H9 (cell line): Measurements from ENCODE around the gene CATSPERZ. TPM values are rescaled to one million over a fixed set of nuclear protein-coding genes. Genes with fewer than 3 reads are reported as not detected.

Experiments used
- DNase-seq: peaks from one replicate; pipeline ENCODE4 v3.0.0-alpha.2; 2017
- H2AFZ ChIP-seq: one replicate; pipeline ENCODE4 v1.6.1; 2013; ENCODE audit warnings: mild to moderate bottlenecking, low read length, control low read depth, moderate library complexity
- H2AK5ac ChIP-seq: 2 replicates; pipeline ENCODE4 v1.6.1; 2013; ENCODE audit warnings: low read length, control low read depth, mixed read lengths; ENCODE audit not compliant: insufficient read length
- H2BK120ac ChIP-seq: one replicate; pipeline ENCODE4 v1.6.1; 2013; ENCODE audit warnings: low read depth, mild to moderate bottlenecking, low read length, control low read depth, inconsistent platforms; ENCODE audit not compliant: poor library complexity, severe bottlenecking
- H2BK12ac ChIP-seq: 2 replicates; pipeline ENCODE4 v1.6.1; 2013; ENCODE audit warnings: low read length, control low read depth, mixed read lengths, low read depth; ENCODE audit not compliant: insufficient read length
- H2BK15ac ChIP-seq: 2 replicates; pipeline ENCODE4 v1.6.1; 2013; ENCODE audit warnings: low read depth, low read length, control low read depth
- H2BK20ac ChIP-seq: one replicate; pipeline ENCODE4 v1.6.1; 2013; ENCODE audit warnings: low read depth, mild to moderate bottlenecking, low read length, control low read depth, inconsistent platforms; ENCODE audit not compliant: poor library complexity, severe bottlenecking
- H2BK5ac ChIP-seq: 2 replicates; pipeline ENCODE4 v1.6.1; 2013; ENCODE audit warnings: low read length, control low read depth, mixed read lengths; ENCODE audit not compliant: insufficient read length
- H3K14ac ChIP-seq: 2 replicates; pipeline ENCODE4 v1.6.1; 2013; ENCODE audit warnings: low read length, control low read depth; ENCODE audit not compliant: insufficient read depth
- H3K18ac ChIP-seq: 2 replicates; pipeline ENCODE4 v1.6.1; 2013; ENCODE audit warnings: low read depth, mild to moderate bottlenecking, mixed read lengths, low read length, control low read depth; ENCODE audit not compliant: insufficient read length
- H3K23ac ChIP-seq: 2 replicates; pipeline ENCODE4 v1.6.1; 2013; ENCODE audit warnings: low read length, control low read depth, mixed read lengths, low read depth; ENCODE audit not compliant: insufficient read length
- H3K23me2 ChIP-seq: 2 replicates; pipeline ENCODE4 v1.6.1; 2013; ENCODE audit warnings: low read depth, mild to moderate bottlenecking, mixed read lengths, low read length, control low read depth; ENCODE audit not compliant: insufficient read length, poor library complexity, severe bottlenecking
- H3K27ac ChIP-seq: 2 replicates; pipeline ENCODE4 v1.5.1; 2013; ENCODE audit warnings: low read length, control low read depth, mixed read lengths, low read depth; ENCODE audit not compliant: insufficient read length
- H3K27me3 ChIP-seq: 2 replicates; pipeline ENCODE4 v1.6.1; 2013; ENCODE audit warnings: low read length, control low read depth, inconsistent platforms; ENCODE audit not compliant: insufficient read depth
- H3K4ac ChIP-seq: 2 replicates; pipeline ENCODE4 v1.6.1; 2013; ENCODE audit warnings: low read depth, mild to moderate bottlenecking, control low read depth, inconsistent platforms, low read length, moderate library complexity
- H3K4me1 ChIP-seq: 2 replicates; pipeline ENCODE4 v1.6.1; 2013; ENCODE audit warnings: low read length, control low read depth, inconsistent platforms; ENCODE audit not compliant: insufficient read depth
- H3K4me2 ChIP-seq: 2 replicates; pipeline ENCODE4 v1.6.1; 2013; ENCODE audit warnings: low read length, control low read depth, mixed read lengths; ENCODE audit not compliant: insufficient read length, insufficient read depth
- H3K56ac ChIP-seq: 2 replicates; pipeline ENCODE4 v1.6.1; 2013; ENCODE audit warnings: low read depth, mild to moderate bottlenecking, mixed read lengths, low read length, control low read depth; ENCODE audit not compliant: insufficient read length
- H3K79me1 ChIP-seq: 2 replicates; pipeline ENCODE4 v1.6.1; 2013; ENCODE audit warnings: low read depth, mild to moderate bottlenecking, moderate library complexity, low read length, control low read depth, inconsistent platforms; ENCODE audit not compliant: insufficient read depth, poor library complexity, severe bottlenecking
- H3K79me2 ChIP-seq: 2 replicates; pipeline ENCODE4 v1.6.1; 2013; ENCODE audit warnings: low read length, control low read depth, inconsistent platforms; ENCODE audit not compliant: insufficient read depth
- H3K9ac ChIP-seq: 2 replicates; pipeline ENCODE4 v1.6.1; 2013; ENCODE audit warnings: low read length, control low read depth, mixed read lengths; ENCODE audit not compliant: insufficient read length; ENCODE audit errors: extremely low read depth
- H3K9me3 ChIP-seq: one replicate; pipeline ENCODE4 v1.6.1; 2013; ENCODE audit warnings: low read depth, low read length, inconsistent platforms; ENCODE audit not compliant: control insufficient read depth
- H3T11ph ChIP-seq: one replicate; pipeline ENCODE4 v1.6.1; 2013; ENCODE audit warnings: mild to moderate bottlenecking, low read length, control low read depth, inconsistent platforms
- H4K20me1 ChIP-seq: one replicate; pipeline ENCODE4 v1.6.1; 2013; ENCODE audit not compliant: control insufficient read depth, insufficient read length, insufficient read depth
- H4K5ac ChIP-seq: 2 replicates; pipeline ENCODE4 v1.6.1; 2013; ENCODE audit warnings: low read depth, mild to moderate bottlenecking, mixed read lengths, low read length, control low read depth; ENCODE audit not compliant: insufficient read length
- H4K8ac ChIP-seq: replicated peaks from 2 replicates; pipeline ENCODE4 v1.6.1; 2013; ENCODE audit warnings: low read length, control low read depth, mixed read lengths, low read depth; ENCODE audit not compliant: insufficient read length
- H4K91ac ChIP-seq: 2 replicates; pipeline ENCODE4 v1.6.1; 2013; ENCODE audit warnings: low read depth, mild to moderate bottlenecking, moderate library complexity, mixed read lengths, low read length, control low read depth; ENCODE audit not compliant: insufficient read length
- H3K27ac Mint-ChIP-seq, 3 experiments: 2 replicates in 2 of 3; 3 replicates in 1 of 3; pipeline ENCODE4 v1.8.0; 2020 to 2021; ENCODE audit warnings: mixed read lengths in 3 of 3, mild to moderate bottlenecking in 1 of 3, moderate library complexity in 1 of 3
- H3K27me3 Mint-ChIP-seq: 2 replicates; pipeline ENCODE4 v1.8.0; 2021; ENCODE audit warnings: low read depth, mild to moderate bottlenecking, moderate library complexity, mixed read lengths
- H3K36me3 Mint-ChIP-seq, 3 experiments: 2 replicates in 2 of 3; 3 replicates in 1 of 3; pipeline ENCODE4 v1.8.0; 2020 to 2021; ENCODE audit warnings: low read depth in 3 of 3, mixed read lengths in 3 of 3; ENCODE audit not compliant: insufficient read depth in 1 of 3
- H3K4me1 Mint-ChIP-seq, 2 experiments: 2 replicates each; pipeline ENCODE4 v1.8.0; 2020; ENCODE audit warnings: mixed read lengths in 2 of 2
- H3K4me3 Mint-ChIP-seq, 2 experiments: 2 replicates in 1 of 2; 3 replicates in 1 of 2; pipeline ENCODE4 v1.8.0; 2020 to 2021; ENCODE audit warnings: mild to moderate bottlenecking in 2 of 2, mixed read lengths in 2 of 2, moderate library complexity in 1 of 2
- H3K9me3 Mint-ChIP-seq, 2 experiments: 2 replicates in 1 of 2; 3 replicates in 1 of 2; pipeline ENCODE4 v1.8.0; 2020; ENCODE audit warnings: mild to moderate bottlenecking in 2 of 2, mixed read lengths in 2 of 2, moderate library complexity in 1 of 2
- WGBS: extraction: QIAGEN DNeasy Blood & Tissue Kit; methylation state at CpG from one replicate; pipeline ENCODE4 v1.1.7; 2013; ENCODE audit warnings: missing lambda C conversion rate, low lambda C conversion rate, mixed read lengths; ENCODE audit not compliant: insufficient read length; ENCODE audit errors: extremely low coverage; 5-methylcytosine and 5-hydroxymethylcytosine counted together
- total RNA-seq: library from RNA; stranded (reverse); gene quantifications from 2 replicates; pipeline ENCODE4 v1.2.1, GENCODE V29; 2021
- TF ChIP-seq, protein P1 (sequence below): fragments of 200-600 bp; sonication (generic); conservative IDR thresholded peaks from 3 replicates; pipeline ENCODE4 v1.8.0; 2021; ENCODE audit warnings: antibody characterized with exemption, mild to moderate bottlenecking

The CATSPERZ gene
- total RNA-seq, 1 experiment from 2014 or later = 0.92 TPM

DNA sequence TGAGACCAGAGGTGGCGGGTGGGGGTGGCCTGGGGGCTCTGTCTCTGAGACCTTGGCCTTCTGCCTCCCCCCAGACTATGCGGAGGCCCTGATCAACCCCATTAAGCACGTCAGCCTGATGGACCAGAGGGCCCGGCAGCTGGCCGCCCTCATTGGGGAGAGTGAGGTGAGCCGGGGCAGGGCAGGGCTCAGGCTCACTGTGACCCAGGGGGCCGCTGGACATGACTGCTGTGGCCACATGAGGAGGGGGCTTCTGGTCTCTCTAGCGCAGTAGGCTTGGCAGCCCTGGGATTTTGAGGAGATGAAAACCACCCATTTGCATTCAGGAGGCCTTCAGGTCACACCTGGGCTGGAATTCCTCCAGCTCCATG is 36.2 kb upstream of the CATSPERZ start:
- H2BK15ac ChIP-seq = no peak overlapping the region
- no peak overlapping the region for H2BK120ac ChIP-seq
- H3T11ph ChIP-seq = no peak overlapping the region
- no CpG with 5 or more reads among the region's 8 CpGs for WGBS
- H2AFZ ChIP-seq = no peak overlapping the region
- H3K27me3 ChIP-seq = no peaks in the 10 kb centered on the region
- no peaks in the 10 kb centered on the region for H3K79me2 ChIP-seq
- H3K27ac ChIP-seq = no peak overlapping the region
- Mint-ChIP-seq H3K9me3 (no peaks in the 10 kb centered on the region), H3K4me1 (peaks cover 9 to 19% of the 10 kb centered on the region in 2 experiments), H3K36me3 (peaks cover 39 to 84% (median 62%) of the 10 kb centered on the region in 3 experiments), H3K27me3 (no peaks in the 10 kb centered on the region), H3K4me3 (no peak overlapping the region), H3K27ac (peak overlapping the region in 1 of 3 experiments; percentile 44; a peak in 2 of 7 replicates)
- H3K14ac ChIP-seq = no peak overlapping the region
- no peaks in the 10 kb centered on the region for H3K79me1 ChIP-seq
- H3K4me2 ChIP-seq = no peak overlapping the region
- no peaks in the 10 kb centered on the region for H4K20me1 ChIP-seq
- H2AK5ac ChIP-seq = no peak overlapping the region
- peaks cover 4% of the 10 kb centered on the region for H3K23me2 ChIP-seq
- no peak overlapping the region for H3K18ac ChIP-seq
- no peak overlapping the region for H2BK12ac ChIP-seq
- no peaks in the 10 kb centered on the region for H3K4me1 ChIP-seq
- no peak for DNase-seq
- H3K9me3 ChIP-seq = no peaks in the 10 kb centered on the region
- no peak overlapping the region for H3K9ac ChIP-seq
- H4K91ac ChIP-seq = no peak overlapping the region
- no peak overlapping the region for H3K4ac ChIP-seq
- H4K8ac ChIP-seq = no peak overlapping the region
- H3K56ac ChIP-seq = no peak overlapping the region
- TF ChIP-seq, protein P1, sequence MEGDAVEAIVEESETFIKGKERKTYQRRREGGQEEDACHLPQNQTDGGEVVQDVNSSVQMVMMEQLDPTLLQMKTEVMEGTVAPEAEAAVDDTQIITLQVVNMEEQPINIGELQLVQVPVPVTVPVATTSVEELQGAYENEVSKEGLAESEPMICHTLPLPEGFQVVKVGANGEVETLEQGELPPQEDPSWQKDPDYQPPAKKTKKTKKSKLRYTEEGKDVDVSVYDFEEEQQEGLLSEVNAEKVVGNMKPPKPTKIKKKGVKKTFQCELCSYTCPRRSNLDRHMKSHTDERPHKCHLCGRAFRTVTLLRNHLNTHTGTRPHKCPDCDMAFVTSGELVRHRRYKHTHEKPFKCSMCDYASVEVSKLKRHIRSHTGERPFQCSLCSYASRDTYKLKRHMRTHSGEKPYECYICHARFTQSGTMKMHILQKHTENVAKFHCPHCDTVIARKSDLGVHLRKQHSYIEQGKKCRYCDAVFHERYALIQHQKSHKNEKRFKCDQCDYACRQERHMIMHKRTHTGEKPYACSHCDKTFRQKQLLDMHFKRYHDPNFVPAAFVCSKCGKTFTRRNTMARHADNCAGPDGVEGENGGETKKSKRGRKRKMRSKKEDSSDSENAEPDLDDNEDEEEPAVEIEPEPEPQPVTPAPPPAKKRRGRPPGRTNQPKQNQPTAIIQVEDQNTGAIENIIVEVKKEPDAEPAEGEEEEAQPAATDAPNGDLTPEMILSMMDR = no peak
- H3K23ac ChIP-seq = no peak overlapping the region
- no peak overlapping the region for H2BK20ac ChIP-seq
- H2BK5ac ChIP-seq = no peak overlapping the region
- H4K5ac ChIP-seq = no peak overlapping the region
